GM13976 (cell line): ENCODE results near the gene MAPK10.

Experiments used
- DNase-seq: peaks from one replicate; pipeline ENCODE4 v3.0.0; 2012; ENCODE audit warnings: low spot score
- CTCF ChIP-seq: IDR thresholded peaks from 2 replicates; pipeline ENCODE4 v1.5.1; 2012; ENCODE audit warnings: borderline replicate concordance, mild to moderate bottlenecking; ENCODE audit not compliant: insufficient read depth; ENCODE audit errors: extremely low read depth, missing control alignments, control extremely low read depth
- in situ Hi-C: fragments of 300-500 bp; cut with MboI; formaldehyde crosslinking; loops from one replicate; pipeline ENCODE4 v1.12.0; 2022; ENCODE audit warnings: low sequenced_read_pairs, mixed read lengths, inconsistent platforms; ENCODE audit not compliant: unreplicated experiment

The MAPK10 gene

GRCh38 chr4:86130160-86130933 lies 229.5 kb downstream of the MAPK10 start:
- DNase-seq: no peak
- in situ Hi-C loops: no loop called here
- no peak for TF ChIP-seq CTCF

DNA sequence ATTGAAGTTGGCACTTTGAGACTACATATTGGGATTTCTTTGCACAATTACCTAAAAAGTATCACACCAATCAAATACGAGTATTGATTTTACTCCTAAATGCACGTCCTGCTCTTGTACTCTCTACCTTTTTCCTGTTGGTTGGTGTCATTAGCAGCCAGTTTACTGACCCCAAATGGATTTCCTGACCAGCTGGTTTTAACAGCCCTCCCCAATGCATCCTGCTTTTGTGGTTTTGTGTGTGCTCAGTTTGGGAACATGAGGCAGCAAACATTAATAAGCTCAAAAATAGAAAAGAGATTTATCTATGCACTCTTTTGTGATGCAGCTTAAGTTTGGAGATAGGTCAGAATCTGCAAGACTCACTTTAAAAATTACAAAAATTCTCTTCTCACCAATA lies 230.3 kb downstream of the MAPK10 start:
- DNase-seq: no peak
- TF ChIP-seq CTCF: no peak
- in situ Hi-C loops: no loop called here

- in situ Hi-C loops: no loop called here
- no peak for TF ChIP-seq CTCF
- DNase-seq: no peak
Observed at GRCh38 chr4:86122404-86122803, 237.4 kb downstream of the MAPK10 start.

GRCh38 chr4:86118711-86119110 lies 241.1 kb downstream of the MAPK10 start:
- in situ Hi-C loops: no loop called here
- no peak for DNase-seq
- TF ChIP-seq CTCF: no peak

- no peak for DNase-seq
- TF ChIP-seq CTCF: no peak
- in situ Hi-C loops: no loop called here
Observed at GRCh38 chr4:86117705-86118302, 242.0 kb downstream of the MAPK10 start.

GRCh38 chr4:86114563-86114962 lies 245.3 kb downstream of the MAPK10 start:
- in situ Hi-C loops: no loop called here
- TF ChIP-seq CTCF: no peak
- no peak for DNase-seq

GRCh38 chr4:86108834-86109233 lies 251.0 kb downstream of the MAPK10 start:
- in situ Hi-C loops: no loop called here
- no peak for TF ChIP-seq CTCF
- no peak for DNase-seq
